Fibroblast of lung (primary cell): ENCODE results near the gene NDEL1. TPM values are rescaled to one million over a fixed set of nuclear protein-coding genes. Genes with fewer than 3 reads are reported as not detected.

Experiments used
- DNase-seq, 2 donors: peaks; one replicate each; pipeline versions ENCODE4 v3.0.0 to v3.0.0-alpha.2; 2010; ENCODE audit warnings: low read depth in 2 of 2
- H2AFZ ChIP-seq: 2 replicates; pipeline ENCODE4 v1.5.1; 2012; ENCODE audit warnings: low read length, control low read depth, inconsistent platforms
- H3K27ac ChIP-seq: 2 replicates; pipeline ENCODE4 v1.5.1; 2011; ENCODE audit warnings: low read length, control low read depth; ENCODE audit not compliant: insufficient read depth
- H3K27me3 ChIP-seq: 2 replicates; pipeline ENCODE4 v1.5.1; 2011; ENCODE audit warnings: mild to moderate bottlenecking, low read length; ENCODE audit not compliant: control insufficient read depth, insufficient read depth
- H3K36me3 ChIP-seq: 2 replicates; pipeline ENCODE4 v1.5.1; 2011; ENCODE audit warnings: low read length; ENCODE audit not compliant: control insufficient read depth, insufficient read depth
- H3K4me1 ChIP-seq: 2 replicates; pipeline ENCODE4 v1.5.1; 2011; ENCODE audit warnings: low read length; ENCODE audit not compliant: control insufficient read depth, insufficient read depth; ENCODE audit errors: extremely low read depth
- H3K4me2 ChIP-seq: 2 replicates; pipeline ENCODE4 v1.5.1; 2011; ENCODE audit warnings: low read length, control low read depth; ENCODE audit not compliant: insufficient read depth; ENCODE audit errors: extremely low read depth
- H3K4me3 ChIP-seq, 4 experiments: fragments of 200-600 bp in 1 of 4; sonication (generic) in 1 of 4; replicated peaks in 1 of 4; 2 replicates each; pipeline ENCODE4 v1.5.1; 2011 to 2016; ENCODE audit warnings: low read length in 4 of 4, low read depth in 3 of 4, mild to moderate bottlenecking in 3 of 4, control low read depth in 2 of 4, inconsistent platforms in 1 of 4, mixed read lengths in 1 of 4; ENCODE audit not compliant: insufficient read depth in 1 of 4; ENCODE audit errors: control extremely low read depth in 1 of 4
- H3K79me2 ChIP-seq: 2 replicates; pipeline ENCODE4 v1.5.1; 2012; ENCODE audit warnings: mild to moderate bottlenecking, low read length, inconsistent platforms; ENCODE audit not compliant: control insufficient read depth, insufficient read depth
- H3K9ac ChIP-seq: 2 replicates; pipeline ENCODE4 v1.5.1; 2011; ENCODE audit warnings: mild to moderate bottlenecking, low read length, control low read depth; ENCODE audit not compliant: insufficient read depth
- H3K9me3 ChIP-seq: 2 replicates; pipeline ENCODE4 v1.5.1; 2012; ENCODE audit warnings: low read depth, low read length; ENCODE audit not compliant: control insufficient read depth, insufficient read depth
- H4K20me1 ChIP-seq: 2 replicates; pipeline ENCODE4 v1.5.1; 2011; ENCODE audit warnings: low read length; ENCODE audit not compliant: control insufficient read depth, insufficient read depth; ENCODE audit errors: extremely low read depth
- EZH2 ChIP-seq: IDR thresholded peaks from 2 replicates; pipeline ENCODE4 v1.5.1; 2012; ENCODE audit warnings: low read length, control low read depth, mild to moderate bottlenecking; ENCODE audit errors: missing control alignments
- polyA plus RNA-seq, 2 donors: library from polyadenylated mRNA; depleted of rRNA in 1 of 2; stranded (reverse) in 1 of 2; unstranded in 1 of 2; fragments of >200 nt; gene quantifications; 2 replicates each; pipeline ENCODE4 v1.2.1, GENCODE V29; 2011 to 2012; ENCODE audit warnings: missing spikeins in 1 of 2
- total RNA-seq: library from RNA; depleted of rRNA; stranded (reverse); fragments of >200 nt; gene quantifications from 2 replicates; pipeline ENCODE4 v1.2.1, GENCODE V29; 2014
- TF ChIP-seq, protein P1 (sequence below), 2 donors: IDR thresholded peaks in 1 of 2; conservative IDR thresholded peaks in 1 of 2; 1 replicate in 1 of 2; 2 replicates in 1 of 2; pipeline ENCODE4 v1.5.1; 2011 to 2012; ENCODE audit warnings: low read length in 2 of 2, control low read depth in 1 of 2, inconsistent platforms in 1 of 2, low read depth in 1 of 2, mild to moderate bottlenecking in 1 of 2

Gene NDEL1
- total and polyA plus RNA-seq, 2 donors (not counting 1 experiment from before 2014, with no cell fraction given) = 45.4 to 88.6 TPM

DNA sequence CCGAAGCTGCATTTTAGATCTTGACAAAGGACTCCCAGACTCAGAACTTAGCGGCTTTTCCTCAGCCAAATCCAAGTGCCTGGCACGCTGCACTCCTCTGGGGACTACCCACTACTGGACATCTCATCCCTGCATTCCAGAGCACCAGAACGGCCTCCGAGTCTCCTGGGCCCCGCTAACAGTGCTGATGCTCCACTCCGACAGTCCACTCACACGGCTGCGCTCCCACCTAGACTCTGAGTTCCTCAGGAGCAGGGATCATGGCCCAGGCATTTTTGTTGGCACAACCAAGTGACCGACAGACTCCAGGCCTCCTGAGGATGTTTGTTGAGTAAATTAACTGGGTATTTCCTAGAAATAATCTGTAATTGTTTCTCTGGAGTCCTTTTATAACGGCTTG lies 79.1 kb downstream of the NDEL1 start:
- Histone ChIP-seq H3K9me3 (no peaks in the 10 kb centered on the region), H3K4me3 (no peak overlapping the region)

More for the DNA sequence above, 79.1 kb downstream of the NDEL1 start:
- Histone ChIP-seq H3K4me2 (no peak overlapping the region), H3K27me3 (no peaks in the 10 kb centered on the region), H3K4me1 (no peaks in the 10 kb centered on the region), H4K20me1 (no peaks in the 10 kb centered on the region), H3K27ac (no peak overlapping the region), H3K36me3 (peaks cover 6% of the 10 kb centered on the region), H2AFZ (no peak overlapping the region), H3K9ac (no peak overlapping the region), H3K79me2 (no peaks in the 10 kb centered on the region)
- TF ChIP-seq EZH2 = no peak
- TF ChIP-seq, protein P1, sequence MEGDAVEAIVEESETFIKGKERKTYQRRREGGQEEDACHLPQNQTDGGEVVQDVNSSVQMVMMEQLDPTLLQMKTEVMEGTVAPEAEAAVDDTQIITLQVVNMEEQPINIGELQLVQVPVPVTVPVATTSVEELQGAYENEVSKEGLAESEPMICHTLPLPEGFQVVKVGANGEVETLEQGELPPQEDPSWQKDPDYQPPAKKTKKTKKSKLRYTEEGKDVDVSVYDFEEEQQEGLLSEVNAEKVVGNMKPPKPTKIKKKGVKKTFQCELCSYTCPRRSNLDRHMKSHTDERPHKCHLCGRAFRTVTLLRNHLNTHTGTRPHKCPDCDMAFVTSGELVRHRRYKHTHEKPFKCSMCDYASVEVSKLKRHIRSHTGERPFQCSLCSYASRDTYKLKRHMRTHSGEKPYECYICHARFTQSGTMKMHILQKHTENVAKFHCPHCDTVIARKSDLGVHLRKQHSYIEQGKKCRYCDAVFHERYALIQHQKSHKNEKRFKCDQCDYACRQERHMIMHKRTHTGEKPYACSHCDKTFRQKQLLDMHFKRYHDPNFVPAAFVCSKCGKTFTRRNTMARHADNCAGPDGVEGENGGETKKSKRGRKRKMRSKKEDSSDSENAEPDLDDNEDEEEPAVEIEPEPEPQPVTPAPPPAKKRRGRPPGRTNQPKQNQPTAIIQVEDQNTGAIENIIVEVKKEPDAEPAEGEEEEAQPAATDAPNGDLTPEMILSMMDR (conservative IDR thresholded peaks at IDR 0.05 in 1 of 2, IDR thresholded peaks at IDR 0.05 in 1 of 2; ENCODE audit: low read depth in 1 of 2, low read length in 2 of 2) = no peak
- DNase-seq = no peak

Other genes with a start within 250 kb of the NDEL1 start
- gene BORCS6, start 245.7 kb upstream of the NDEL1 start, total RNA-seq = 6.9 and 11.4 TPM in 2 replicates
- gene BORCS6, start 245.7 kb upstream of the NDEL1 start, polyA plus RNA-seq = 2.8 and 2.9 TPM in 2 replicates
- 0.26 and 8.4 TPM in 2 replicates for gene AURKB, start 225.3 kb upstream of the NDEL1 start, total RNA-seq
- 7.5 and 37.8 TPM in 2 replicates for gene AURKB, start 225.3 kb upstream of the NDEL1 start, polyA plus RNA-seq
- 4.6 and 5.0 TPM in 2 replicates for gene CTC1, start 187.8 kb upstream of the NDEL1 start, total RNA-seq
- 4.7 and 6.9 TPM in 2 replicates for gene CTC1, start 187.8 kb upstream of the NDEL1 start, polyA plus RNA-seq
- 9.4 and 11.3 TPM in 2 replicates for gene PFAS, start 186.6 kb upstream of the NDEL1 start, total RNA-seq
- 9.8 and 20.8 TPM in 2 replicates for gene PFAS, start 186.6 kb upstream of the NDEL1 start, polyA plus RNA-seq
- gene RANGRF, start 147.2 kb upstream of the NDEL1 start, total RNA-seq = 12.1 and 15.4 TPM in 2 replicates
- 19.8 and 25.9 TPM in 2 replicates for gene RANGRF, start 147.2 kb upstream of the NDEL1 start, polyA plus RNA-seq
- gene SLC25A35, start 140.5 kb upstream of the NDEL1 start, total RNA-seq = 0.77 and 1.7 TPM in 2 replicates
- gene SLC25A35, start 140.5 kb upstream of the NDEL1 start, polyA plus RNA-seq = 1.1 and 2.7 TPM in 2 replicates
- gene ARHGEF15, start 125.6 kb upstream of the NDEL1 start, total RNA-seq = not detected in 2 replicates
- gene ARHGEF15, start 125.6 kb upstream of the NDEL1 start, polyA plus RNA-seq = not detected in 2 replicates
- not detected in 2 replicates for gene ODF4, start 96.0 kb upstream of the NDEL1 start, total RNA-seq
- gene ODF4, start 96.0 kb upstream of the NDEL1 start, polyA plus RNA-seq = not detected in 2 replicates
- gene RPL26, start 52.7 kb upstream of the NDEL1 start, total RNA-seq = 2,663 and 4,635 TPM in 2 replicates
- gene RPL26, start 52.7 kb upstream of the NDEL1 start, polyA plus RNA-seq = 3,934 and 4,116 TPM in 2 replicates
- not detected in 2 replicates for gene RNF222, start 38.1 kb upstream of the NDEL1 start, total RNA-seq
- gene RNF222, start 38.1 kb upstream of the NDEL1 start, polyA plus RNA-seq = not detected in 2 replicates
- 100 and 104 TPM in 2 replicates for gene MYH10, start 194.8 kb downstream of the NDEL1 start, total RNA-seq
- 54.6 and 66.2 TPM in 2 replicates for gene MYH10, start 194.8 kb downstream of the NDEL1 start, polyA plus RNA-seq